Sigmoid colon (tissue), 7 donors: ENCODE results near the gene TMEM33. TPM values are rescaled to one million over a fixed set of nuclear protein-coding genes. Genes with fewer than 3 reads are reported as not detected.

Experiments
- DNase-seq: peaks from one replicate; pipeline ENCODE4 v3.0.0-alpha.2; 2019
- H3K27ac ChIP-seq, 4 donors: fragments of 200-600 bp; sonication (generic); one replicate each; pipeline ENCODE4 v1.5.1; 2016 to 2019; ENCODE audit warnings: mild to moderate bottlenecking in 1 of 4
- H3K27me3 ChIP-seq, 3 donors: fragments of 200-600 bp; sonication (generic); one replicate each; pipeline ENCODE4 v1.5.1; 2019; ENCODE audit warnings: mild to moderate bottlenecking in 1 of 3
- H3K36me3 ChIP-seq, 4 donors: fragments of 200-600 bp; sonication (generic); one replicate each; pipeline ENCODE4 v1.5.1; 2016 to 2019
- H3K4me1 ChIP-seq, 4 donors: fragments of 200-600 bp; sonication (generic); one replicate each; pipeline ENCODE4 v1.5.1; 2017 to 2019
- H3K4me3 ChIP-seq, 4 donors: fragments of 200-600 bp; sonication (generic); one replicate each; pipeline ENCODE4 v1.5.1; 2017 to 2019; ENCODE audit warnings: mild to moderate bottlenecking in 2 of 4, moderate library complexity in 1 of 4
- H3K9me3 ChIP-seq, 4 donors: fragments of 200-600 bp in 3 of 4; sonication (generic) in 3 of 4; one replicate each; pipeline versions ENCODE4 v1.5.1 to v1.6.1; 2013 to 2019
- CTCF ChIP-seq, 4 experiments: fragments of 450-650 bp in 3 of 4; fragments of 200-600 bp in 1 of 4; IDR thresholded peaks; one replicate each; pipeline ENCODE4 v1.5.1; 2016 to 2019; ENCODE audit warnings: antibody characterized with exemption in 4 of 4, mild to moderate bottlenecking in 3 of 4, moderate library complexity in 2 of 4
- EP300 ChIP-seq, 4 donors: sonication (generic); formaldehyde crosslinking; IDR thresholded peaks; one replicate each; pipeline ENCODE4 v1.6.1; 2017; ENCODE audit warnings: antibody characterized with exemption in 4 of 4
- POLR2A ChIP-seq, 2 donors: fragments of 450-650 bp; IDR thresholded peaks; one replicate each; pipeline ENCODE4 v1.6.1; 2016; ENCODE audit warnings: antibody characterized with exemption in 2 of 2, mild to moderate bottlenecking in 2 of 2, moderate library complexity in 2 of 2
- POLR2AphosphoS5 ChIP-seq, 4 donors: sonication (generic); formaldehyde crosslinking; IDR thresholded peaks; one replicate each; pipeline ENCODE4 v1.6.1; 2017; ENCODE audit warnings: antibody characterized with exemption in 4 of 4
- WGBS, 2 donors: extraction: QIAGEN DNeasy Blood & Tissue Kit; methylation state at CpG; one replicate each; pipeline ENCODE4 v1.1.7; 2013; 5-methylcytosine and 5-hydroxymethylcytosine counted together
- intact Hi-C: fragments of 100-400 bp; cut with DNase I; formaldehyde crosslinking; loops from one replicate; pipeline ENCODE4 v1.15.1; 2023
- polyA plus RNA-seq, 3 donors: library from polyadenylated mRNA; stranded (reverse); fragments of 200-250 nt; gene quantifications; one replicate each; pipeline ENCODE4 v1.2.3, GENCODE V29; 2013
- total RNA-seq, 4 donors: library from RNA; depleted of rRNA; stranded (reverse); fragments of >200 nt; gene quantifications; one replicate each; pipeline ENCODE4 v1.1.0, GENCODE V29; 2016
- donor health status: healthy with polysubstance abuse.
- donor health status: Bipolar disorder and iron deficiency.
- donor health status: healthy.

The TMEM33 gene, protein sequence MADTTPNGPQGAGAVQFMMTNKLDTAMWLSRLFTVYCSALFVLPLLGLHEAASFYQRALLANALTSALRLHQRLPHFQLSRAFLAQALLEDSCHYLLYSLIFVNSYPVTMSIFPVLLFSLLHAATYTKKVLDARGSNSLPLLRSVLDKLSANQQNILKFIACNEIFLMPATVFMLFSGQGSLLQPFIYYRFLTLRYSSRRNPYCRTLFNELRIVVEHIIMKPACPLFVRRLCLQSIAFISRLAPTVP
- total RNA-seq (10 to 100 TPM; 18.9 to 30.1 (median 23.4) TPM), polyA plus RNA-seq (10 to 100 TPM in 1 of 3 donors, 1 to 10 TPM in 2; 9.0 to 19.5 (median 9.0) TPM)

GRCh38 chr4:41934901-41935651 is at the start of gene TMEM33:
Gene TMEM33 (plus strand): TSS chr4:41935429. CDS start chr4:41935485, 56 bp downstream.
- intact Hi-C loops: no loop called here
- Histone ChIP-seq H3K9me3 (no peaks in the 10 kb centered on the region), H3K36me3 (peaks cover 0 to 12% (median 1%) of the 10 kb centered on the region in 4 donors), H3K27ac (peak within 1 kb of the TSS; percentile 73 to 84 (median 81)), H3K4me1 (peaks cover 0 to 26% (median 17%) of the 10 kb centered on the region in 4 donors), H3K27me3 (no peaks in the 10 kb centered on the region), H3K4me3 (peak within 1 kb of the TSS; percentile 62 to 89 (median 78))
- TF ChIP-seq CTCF (IDR thresholded peaks at IDR 0.05) (peak; percentile 16 to 33 (median 20)), EP300 (IDR thresholded peaks at IDR 0.05) (no peak), POLR2A (IDR thresholded peaks at IDR 0.05) (peak; percentile 80 to 84), POLR2AphosphoS5 (IDR thresholded peaks at IDR 0.05) (peak; percentile 86 to 95 (median 90))
- 2% methylated on average over 49 of the region's 49 CpGs for WGBS, 2 donors
- DNase-seq: peak; percentile 94

- DNase-seq: no peak
- Histone ChIP-seq H3K27ac (no peak overlapping the region), H3K9me3 (no peaks in the 10 kb centered on the region), H3K4me3 (no peak overlapping the region), H3K4me1 (peaks cover 0 to 26% (median 21%) of the 10 kb centered on the region in 4 donors), H3K36me3 (no peaks in the 10 kb centered on the region), H3K27me3 (peaks cover 12 to 39% (median 19%) of the 10 kb centered on the region in 3 donors)
- intact Hi-C loops: no loop called here
- TF ChIP-seq EP300 (IDR thresholded peaks at IDR 0.05): no peak
- TF ChIP-seq POLR2AphosphoS5 (IDR thresholded peaks at IDR 0.05): no peak
- TF ChIP-seq POLR2A (IDR thresholded peaks at IDR 0.05): no peak
- no peak for TF ChIP-seq CTCF (IDR thresholded peaks at IDR 0.05)
- 79 to 83% methylated on average over 1 of the region's 1 CpG for WGBS, 2 donors
These were observed 49.8 kb upstream of the TMEM33 start for GRCh38 chr4:41885456-41885855.

- Histone ChIP-seq H3K4me3 (no peak overlapping the region), H3K36me3 (no peaks in the 10 kb centered on the region), H3K27me3 (peaks cover 0 to 25% (median under 1%) of the 10 kb centered on the region in 3 donors), H3K27ac (no peak overlapping the region), H3K4me1 (peaks cover 0 to 8% (median 3%) of the 10 kb centered on the region in 4 donors), H3K9me3 (no peaks in the 10 kb centered on the region)
- DNase-seq: no peak
- intact Hi-C loops: no loop called here
- WGBS, 2 donors: 32 to 68% methylated on average over 2 of the region's 2 CpGs
- TF ChIP-seq POLR2AphosphoS5 (IDR thresholded peaks at IDR 0.05) (no peak), CTCF (IDR thresholded peaks at IDR 0.05) (no peak), POLR2A (IDR thresholded peaks at IDR 0.05) (no peak), EP300 (IDR thresholded peaks at IDR 0.05) (no peak)
These were observed 48.0 kb upstream of the TMEM33 start for GRCh38 chr4:41887277-41887676.

- intact Hi-C loops: loop anchor here (2.0 kb wide), 1 partner anchor 195 kb away; no protein-coding TSS in a partner anchor
- WGBS, 2 donors: 2 to 11% methylated on average over 3 of the region's 3 CpGs
- DNase-seq: no peak
These were observed 47.2 kb upstream of the TMEM33 start for GRCh38 chr4:41887821-41888686.

More at GRCh38 chr4:41887821-41888686, 47.2 kb upstream of the TMEM33 start:
- Histone ChIP-seq H3K27ac (no peak overlapping the region), H3K27me3 (peaks cover 0 to 18% (median 0%) of the 10 kb centered on the region in 3 donors), H3K4me1 (no peaks in the 10 kb centered on the region), H3K4me3 (no peak overlapping the region), H3K9me3 (no peaks in the 10 kb centered on the region), H3K36me3 (no peaks in the 10 kb centered on the region)
- TF ChIP-seq POLR2AphosphoS5 (IDR thresholded peaks at IDR 0.05) (no peak), CTCF (IDR thresholded peaks at IDR 0.05) (peak in 3 of 4 experiments; percentile 63 to 79 (median 65))
